A549 (cell line): Measurements from ENCODE around the gene DNM3.

Source experiments
- CEBPB ChIP-seq, 2 experiments: fragments of >200 bp in 1 of 2; sonication (Bioruptor Twin) in 1 of 2; formaldehyde crosslinking in 1 of 2; IDR thresholded peaks; 2 replicates each; pipeline ENCODE4 v1.6.1; 2012 to 2016
- CHD2 ChIP-seq: fragments of 150-350 bp; IDR thresholded peaks from 2 replicates; pipeline ENCODE4 v1.6.1; 2014; ENCODE audit warnings: low read length; ENCODE audit not compliant: partially characterized antibody
- EP300 ChIP-seq, 2 experiments: fragments of >200 bp; sonication (Bioruptor Twin); formaldehyde crosslinking; IDR thresholded peaks; 2 replicates in 1 of 2; 3 replicates in 1 of 2; pipeline ENCODE4 v1.6.1; 2016 to 2017
- FOSB ChIP-seq: fragments of 250-450 bp; sonication (Bioruptor Pico); IDR thresholded peaks from 2 replicates; pipeline ENCODE4 v1.5.0; 2020; ENCODE audit warnings: mild to moderate bottlenecking, moderate library complexity
- GATA3 ChIP-seq: IDR thresholded peaks from 2 replicates; pipeline ENCODE4 v1.6.1; 2012; ENCODE audit warnings: borderline replicate concordance
- POLR2A ChIP-seq: IDR thresholded peaks from 2 replicates; pipeline ENCODE4 v1.6.1; 2012; ENCODE audit warnings: mild to moderate bottlenecking, low read length
- POLR2AphosphoS2 ChIP-seq: conservative IDR thresholded peaks from 2 replicates; pipeline ENCODE4 v1.6.1; 2012; ENCODE audit warnings: low read length, improper control_type of control experiment, inconsistent platforms
- RAD21 ChIP-seq, 2 experiments: fragments of >200 bp in 1 of 2; sonication (Bioruptor Twin) in 1 of 2; formaldehyde crosslinking in 1 of 2; IDR thresholded peaks in 1 of 2; conservative IDR thresholded peaks in 1 of 2; 2 replicates in 1 of 2; 3 replicates in 1 of 2; pipeline ENCODE4 v1.6.1; 2012 to 2018; ENCODE audit warnings: inconsistent platforms in 1 of 2
- RCOR1 ChIP-seq: fragments of 150-350 bp; IDR thresholded peaks from 2 replicates; pipeline ENCODE4 v1.6.1; 2014; ENCODE audit warnings: antibody characterized with exemption, low read length, low read depth
- SMC3 ChIP-seq: fragments of >200 bp; sonication (Bioruptor Twin); formaldehyde crosslinking; IDR thresholded peaks from 3 replicates; pipeline ENCODE4 v1.6.1; 2018; ENCODE audit warnings: inconsistent platforms
- TF ChIP-seq, protein P1 (sequence below): fragments of >200 bp; sonication (Bioruptor Twin); formaldehyde crosslinking; IDR thresholded peaks from 3 replicates; pipeline ENCODE4 v1.5.1; 2016
- TF ChIP-seq, protein P2 (sequence below): fragments of 250-450 bp; sonication (Bioruptor Pico); IDR thresholded peaks from 2 replicates; pipeline ENCODE4 v1.5.0; 2021; ENCODE audit warnings: mild to moderate bottlenecking, moderate library complexity, borderline replicate concordance

DNA sequence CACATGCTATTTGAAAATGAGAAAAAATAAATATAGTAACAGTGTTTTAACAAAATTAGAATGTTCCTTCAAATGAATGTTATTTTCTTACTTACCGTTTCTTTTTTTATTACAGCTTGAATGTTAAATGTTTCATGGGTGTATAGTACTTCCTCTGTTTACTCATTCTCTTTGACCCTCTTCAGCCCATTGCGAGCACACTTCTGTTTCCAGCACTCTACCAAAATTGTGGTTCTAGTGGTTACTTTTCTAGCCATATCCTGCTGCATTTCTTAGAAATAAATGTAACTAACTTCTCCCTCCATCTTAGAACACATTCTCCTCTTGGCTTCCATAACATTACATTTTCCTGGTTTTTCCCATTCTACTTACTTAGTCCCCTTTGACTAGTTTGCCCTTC, 389.2 kb downstream of the DNM3 start:
- TF ChIP-seq SMC3 (no peak), POLR2AphosphoS2 (no peak), RAD21 (conservative IDR thresholded peaks at IDR 0.05 in 1 of 2, IDR thresholded peaks at IDR 0.05 in 1 of 2) (no peak), POLR2A (no peak), CHD2 (no peak), EP300 (IDR thresholded peaks at IDR 0.05) (no peak), CEBPB (IDR thresholded peaks at IDR 0.05) (no peak), GATA3 (no peak), FOSB (no peak), RCOR1 (no peak)
- TF ChIP-seq, protein P1, sequence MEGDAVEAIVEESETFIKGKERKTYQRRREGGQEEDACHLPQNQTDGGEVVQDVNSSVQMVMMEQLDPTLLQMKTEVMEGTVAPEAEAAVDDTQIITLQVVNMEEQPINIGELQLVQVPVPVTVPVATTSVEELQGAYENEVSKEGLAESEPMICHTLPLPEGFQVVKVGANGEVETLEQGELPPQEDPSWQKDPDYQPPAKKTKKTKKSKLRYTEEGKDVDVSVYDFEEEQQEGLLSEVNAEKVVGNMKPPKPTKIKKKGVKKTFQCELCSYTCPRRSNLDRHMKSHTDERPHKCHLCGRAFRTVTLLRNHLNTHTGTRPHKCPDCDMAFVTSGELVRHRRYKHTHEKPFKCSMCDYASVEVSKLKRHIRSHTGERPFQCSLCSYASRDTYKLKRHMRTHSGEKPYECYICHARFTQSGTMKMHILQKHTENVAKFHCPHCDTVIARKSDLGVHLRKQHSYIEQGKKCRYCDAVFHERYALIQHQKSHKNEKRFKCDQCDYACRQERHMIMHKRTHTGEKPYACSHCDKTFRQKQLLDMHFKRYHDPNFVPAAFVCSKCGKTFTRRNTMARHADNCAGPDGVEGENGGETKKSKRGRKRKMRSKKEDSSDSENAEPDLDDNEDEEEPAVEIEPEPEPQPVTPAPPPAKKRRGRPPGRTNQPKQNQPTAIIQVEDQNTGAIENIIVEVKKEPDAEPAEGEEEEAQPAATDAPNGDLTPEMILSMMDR, result no peak
- TF ChIP-seq, protein P2, sequence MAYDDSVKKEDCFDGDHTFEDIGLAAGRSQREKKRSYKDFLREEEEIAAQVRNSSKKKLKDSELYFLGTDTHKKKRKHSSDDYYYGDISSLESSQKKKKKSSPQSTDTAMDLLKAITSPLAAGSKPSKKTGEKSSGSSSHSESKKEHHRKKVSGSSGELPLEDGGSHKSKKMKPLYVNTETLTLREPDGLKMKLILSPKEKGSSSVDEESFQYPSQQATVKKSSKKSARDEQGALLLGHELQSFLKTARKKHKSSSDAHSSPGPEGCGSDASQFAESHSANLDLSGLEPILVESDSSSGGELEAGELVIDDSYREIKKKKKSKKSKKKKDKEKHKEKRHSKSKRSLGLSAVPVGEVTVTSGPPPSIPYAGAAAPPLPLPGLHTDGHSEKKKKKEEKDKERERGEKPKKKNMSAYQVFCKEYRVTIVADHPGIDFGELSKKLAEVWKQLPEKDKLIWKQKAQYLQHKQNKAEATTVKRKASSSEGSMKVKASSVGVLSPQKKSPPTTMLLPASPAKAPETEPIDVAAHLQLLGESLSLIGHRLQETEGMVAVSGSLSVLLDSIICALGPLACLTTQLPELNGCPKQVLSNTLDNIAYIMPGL (CRISPR knock-in tag), result no peak
